Thyroid gland (tissue), 4 donors: ENCODE measurements around the gene SLC41A1. TPM values are rescaled to one million over a fixed set of nuclear protein-coding genes. Genes with fewer than 3 reads are reported as not detected.

ENCODE experiments used
- DNase-seq, 2 donors: peaks; one replicate each; pipeline ENCODE4 v3.0.0-alpha.2; 2019
- H3K27ac ChIP-seq, 3 donors: fragments of 200-600 bp; sonication (generic); 1 replicate in 2 of 3; 2 replicates in 1 of 3; pipeline ENCODE4 v1.5.1; 2016 to 2019; ENCODE audit warnings: mild to moderate bottlenecking in 1 of 3, moderate library complexity in 1 of 3
- H3K27me3 ChIP-seq: fragments of 200-600 bp; sonication (generic); one replicate; pipeline ENCODE4 v1.5.1; 2019
- H3K36me3 ChIP-seq, 2 donors: fragments of 200-600 bp; sonication (generic); one replicate each; pipeline ENCODE4 v1.5.1; 2016 to 2019
- H3K4me1 ChIP-seq, 2 donors: fragments of 200-600 bp; sonication (generic); one replicate each; pipeline ENCODE4 v1.5.1; 2017 to 2019
- H3K4me3 ChIP-seq, 3 donors: fragments of 200-600 bp; sonication (generic); replicated peaks in 1 of 3; 1 replicate in 2 of 3; 2 replicates in 1 of 3; pipeline ENCODE4 v1.5.1; 2016; ENCODE audit warnings: mild to moderate bottlenecking in 1 of 3
- H3K9me3 ChIP-seq: fragments of 200-600 bp; sonication (generic); one replicate; pipeline ENCODE4 v1.5.1; 2017
- CTCF ChIP-seq, 6 experiments: fragments of 200-600 bp in 3 of 6; fragments of 450-650 bp in 3 of 6; sonication (generic) in 3 of 6; IDR thresholded peaks; one replicate each; pipeline ENCODE4 v1.5.1; 2016 to 2019; ENCODE audit warnings: antibody characterized with exemption in 6 of 6, mild to moderate bottlenecking in 2 of 6, inconsistent platforms in 1 of 6, moderate library complexity in 1 of 6
- POLR2A ChIP-seq, 2 donors: fragments of 450-650 bp; IDR thresholded peaks; one replicate each; pipeline ENCODE4 v1.6.1; 2017; ENCODE audit warnings: antibody characterized with exemption in 2 of 2, mild to moderate bottlenecking in 2 of 2, moderate library complexity in 1 of 2
- WGBS, 2 donors: methylation state at CpG; one replicate each; pipeline ENCODE4 v1.1.5; 2017; 5-methylcytosine and 5-hydroxymethylcytosine counted together
- intact Hi-C: fragments of 100-400 bp; cut with DNase I; formaldehyde crosslinking; loops from one replicate; pipeline ENCODE4 v1.15.1; 2023
- total RNA-seq, 4 donors: library from RNA; depleted of rRNA; stranded (reverse); fragments of >200 nt; gene quantifications; one replicate each; pipeline ENCODE4 v1.2.3, GENCODE V29; 2016

Gene SLC41A1
- total RNA-seq, 4 donors from 2014 or later: 52.1 to 98.9 (median 64.6) TPM

DNA sequence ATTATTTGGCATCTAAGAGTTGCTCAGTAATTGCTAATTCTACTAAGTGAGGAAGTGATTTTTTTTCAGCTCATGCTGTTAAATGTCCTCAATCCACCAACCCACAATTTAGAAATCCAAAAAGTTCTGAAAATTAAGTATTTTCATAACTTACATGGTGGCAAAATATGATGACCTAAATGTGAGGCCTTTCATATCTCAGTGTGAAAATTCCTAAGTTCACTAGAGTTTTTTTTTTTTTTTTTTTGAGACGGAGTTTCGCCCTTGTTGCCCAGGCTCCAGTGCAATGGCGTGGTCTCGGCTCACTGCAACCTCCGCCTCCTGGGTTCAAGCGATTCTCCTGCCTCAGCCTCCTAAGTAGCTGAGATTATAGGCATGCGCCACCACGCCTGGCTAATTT is 68.6 kb downstream of the SLC41A1 start:
- TF ChIP-seq CTCF (IDR thresholded peaks at IDR 0.05) (no peak), POLR2A (IDR thresholded peaks at IDR 0.05) (no peak)
- Histone ChIP-seq H3K9me3 (no peaks in the 10 kb centered on the region), H3K27me3 (no peaks in the 10 kb centered on the region), H3K36me3 (peaks cover 0 to 4% of the 10 kb centered on the region in 2 donors), H3K4me3 (no peak overlapping the region), H3K4me1 (peaks cover 44 to 48% of the 10 kb centered on the region in 2 donors), H3K27ac (no peak overlapping the region)
- WGBS, 2 donors: 93 to 98% methylated on average over 8 of the region's 8 CpGs
- DNase-seq: no peak
- intact Hi-C loops: no loop called here

DNA sequence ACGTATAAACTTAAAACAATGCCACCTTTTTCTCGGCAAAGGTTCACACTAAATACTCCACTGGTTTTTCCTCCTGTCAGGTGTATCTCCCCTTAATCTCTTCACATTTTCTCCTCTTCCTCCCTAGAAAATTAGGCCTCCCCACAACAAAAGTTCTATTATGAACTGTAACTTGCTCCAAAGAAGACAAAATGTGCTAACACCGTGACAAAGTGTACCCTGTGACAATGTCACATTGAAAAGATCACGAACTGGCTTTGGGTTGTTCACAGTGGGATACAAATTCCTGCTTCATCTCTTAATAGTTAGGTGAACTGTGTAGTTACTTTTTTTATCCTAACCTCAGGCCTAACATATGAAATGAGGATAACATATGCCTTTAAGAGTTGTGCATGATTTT is 69.0 kb downstream of the SLC41A1 start:
- TF ChIP-seq CTCF (IDR thresholded peaks at IDR 0.05) (no peak), POLR2A (IDR thresholded peaks at IDR 0.05) (no peak)
- H3K27me3 ChIP-seq: no peaks in the 10 kb centered on the region
- H3K9me3 ChIP-seq: no peaks in the 10 kb centered on the region
- peaks cover 0 to 4% of the 10 kb centered on the region in 2 donors for H3K36me3 ChIP-seq
- H3K4me3 ChIP-seq: no peak overlapping the region
- WGBS, 2 donors: 30 to 34% methylated on average over 4 of the region's 4 CpGs
- H3K4me1 ChIP-seq: peaks cover 44 to 48% of the 10 kb centered on the region in 2 donors
- DNase-seq: no peak
- intact Hi-C loops: no loop called here
- H3K27ac ChIP-seq: peak overlapping the region in 2 of 3 donors; percentile 12 to 31

GRCh38 chr1:205741681-205742080 is 71.3 kb downstream of the SLC41A1 start:
- DNase-seq: no peak
- intact Hi-C loops: no loop called here
- H3K27ac ChIP-seq: no peak overlapping the region
- no peaks in the 10 kb centered on the region for H3K27me3 ChIP-seq
- no peak overlapping the region for H3K4me3 ChIP-seq
- no peak for TF ChIP-seq POLR2A (IDR thresholded peaks at IDR 0.05)
- TF ChIP-seq CTCF (IDR thresholded peaks at IDR 0.05): no peak
- peaks cover 31 to 35% of the 10 kb centered on the region in 2 donors for H3K4me1 ChIP-seq
- 69 to 83% methylated on average over 1 of the region's 1 CpG for WGBS, 2 donors
- H3K36me3 ChIP-seq: peaks cover 0 to 4% of the 10 kb centered on the region in 2 donors
- no peaks in the 10 kb centered on the region for H3K9me3 ChIP-seq

GRCh38 chr1:205739348-205740160 is 73.4 kb downstream of the SLC41A1 start:
- H3K36me3 ChIP-seq: peaks cover 0 to 4% of the 10 kb centered on the region in 2 donors
- TF ChIP-seq CTCF (IDR thresholded peaks at IDR 0.05) (no peak), POLR2A (IDR thresholded peaks at IDR 0.05) (no peak)
- H3K9me3 ChIP-seq: no peaks in the 10 kb centered on the region
- H3K27ac ChIP-seq: no peak overlapping the region
- H3K27me3 ChIP-seq: no peaks in the 10 kb centered on the region
- H3K4me1 ChIP-seq: peaks cover 15% of the 10 kb centered on the region in 2 donors
- peak in 1 of 2 donors; percentile 14 for DNase-seq
- intact Hi-C loops: no loop called here
- WGBS, 2 donors: 60 to 65% methylated on average over 5 of the region's 5 CpGs
- no peak overlapping the region for H3K4me3 ChIP-seq

Other genes starting within 250 kb of the SLC41A1 start
- 10 to 100 TPM; 18.0 to 33.9 (median 28.4) TPM for gene ELK4, start 181.2 kb downstream of the SLC41A1 start, total RNA-seq
- gene SLC45A3, start 132.7 kb downstream of the SLC41A1 start, total RNA-seq: 1 to 10 TPM; 1.4 to 6.7 (median 2.6) TPM
- 100 to 1,000 TPM; 122 to 237 (median 177) TPM for gene NUCKS1, start 63.0 kb downstream of the SLC41A1 start, total RNA-seq
- gene RAB29, start 37.7 kb downstream of the SLC41A1 start, total RNA-seq: 10 to 100 TPM; 52.4 to 78.1 (median 58.9) TPM
- gene PM20D1, start 36.9 kb upstream of the SLC41A1 start, total RNA-seq: under 1 TPM; 0.50 to 0.81 (median 0.68) TPM
- 1 to 10 TPM; 1.6 to 4.8 (median 3.3) TPM for gene SLC26A9, start 130.3 kb upstream of the SLC41A1 start, total RNA-seq
- gene RAB7B, start 190.2 kb upstream of the SLC41A1 start, total RNA-seq: 10 to 100 TPM in 2 of 4 donors, 1 to 10 TPM in 2; 4.8 to 12.6 (median 8.7) TPM
- gene CTSE, start 210.7 kb upstream of the SLC41A1 start, total RNA-seq: 10 to 100 TPM in 3 of 4 donors, 1 to 10 TPM in 1; 3.6 to 38.2 (median 19.0) TPM
- gene RHEX, start 240.0 kb upstream of the SLC41A1 start, total RNA-seq: 1 to 10 TPM; 1.2 to 1.7 (median 1.6) TPM